ENCODE results near the gene IGF2BP3.
A peak's percentile ranks its signal among the peaks of the same experiment; 100 is the strongest.
"Not testable (repeated sequence)": the region's sequence is repeated elsewhere in the genome, so short reads cannot be mapped to it uniquely, and the experiment has no call there.

The IGF2BP3 gene

DNA sequence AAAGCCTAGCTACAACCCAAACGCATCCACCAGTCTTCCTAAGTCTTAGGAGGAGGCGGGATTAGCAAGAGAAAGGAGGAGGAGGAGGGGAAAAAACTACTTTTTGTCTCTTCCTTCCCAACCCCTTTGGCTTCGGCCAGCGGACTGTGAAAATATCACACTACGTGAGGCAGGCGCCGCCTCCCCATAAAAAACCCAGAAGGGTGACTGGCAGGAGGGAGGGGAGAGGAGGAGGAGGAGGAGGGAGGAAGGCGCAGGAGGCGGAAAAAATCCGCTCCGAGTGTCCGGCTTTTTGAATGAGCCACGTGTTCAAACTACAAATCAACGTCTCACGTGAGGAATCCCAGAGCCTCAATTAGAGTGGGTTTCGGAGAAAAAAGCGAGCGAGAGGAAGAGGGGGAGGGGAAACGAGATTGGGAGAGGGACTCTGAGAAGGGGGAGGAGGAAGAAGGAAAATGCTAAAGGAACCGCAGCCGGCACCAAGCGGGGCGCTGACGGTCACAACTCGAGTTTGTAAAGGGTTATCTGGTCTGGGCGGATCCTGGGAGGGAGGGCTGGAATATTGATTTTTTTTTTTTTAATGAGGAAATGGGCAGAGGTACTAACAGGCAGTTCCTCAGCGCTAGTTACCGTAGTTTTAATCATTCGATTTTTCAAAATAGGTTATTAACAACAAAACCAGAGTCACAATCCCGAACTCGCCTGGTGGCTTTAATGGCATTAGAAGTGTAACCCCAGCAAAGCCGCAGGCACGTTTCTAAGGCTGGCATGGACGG, at the start of gene IGF2BP3:
TSS of gene IGF2BP3 (minus strand) at position 162 of the 776 bp plus-strand sequence. CDS start 381 bp downstream, outside the sequence.
- DNase-seq (ENCODE audit: low read depth in 1 of 2, low spot score in 1 of 2), result no peak

DNA sequence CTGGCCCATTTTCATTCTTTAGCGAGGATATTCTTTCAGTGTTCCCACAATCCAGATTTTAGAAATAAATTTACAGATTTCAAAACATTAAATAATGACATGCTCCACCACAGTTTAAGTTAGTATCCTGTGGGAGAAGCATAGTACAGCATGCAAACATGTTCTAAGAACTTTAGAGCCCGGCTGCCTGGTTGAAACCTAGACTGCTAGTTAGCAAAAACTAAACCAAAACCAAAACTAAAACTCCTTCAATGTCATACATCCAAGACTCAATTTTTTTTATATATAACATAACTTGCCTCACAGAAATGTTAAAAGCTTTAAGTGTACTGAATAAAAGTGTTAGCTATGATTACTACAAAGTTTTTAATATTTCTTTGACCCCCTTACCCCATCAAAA, 44.5 kb upstream of the IGF2BP3 start:
- DNase-seq (ENCODE audit: low read depth in 1 of 2, low spot score in 1 of 2), result no peak

DNA sequence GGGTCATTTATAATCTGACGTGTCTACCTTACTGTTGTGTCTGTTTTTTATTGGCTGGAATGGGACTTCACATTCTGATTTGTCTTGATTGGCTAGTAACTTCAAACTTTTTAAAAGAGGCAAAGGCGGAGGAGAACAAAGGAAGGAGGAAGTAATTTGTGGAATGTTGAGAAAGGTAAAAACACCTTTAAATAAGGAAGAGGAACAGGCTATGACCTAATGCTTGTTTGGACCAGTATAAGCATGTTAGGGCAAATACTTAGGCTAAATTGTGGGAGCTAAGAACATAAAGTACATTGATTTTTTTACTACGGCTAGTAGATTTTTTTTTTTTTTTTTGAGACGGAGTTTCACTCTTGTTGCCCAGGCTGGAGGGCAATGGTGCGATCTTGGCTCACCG, 43.5 kb upstream of the IGF2BP3 start:
- DNase-seq (ENCODE audit: low read depth in 1 of 2, low spot score in 1 of 2), result not testable (repeated sequence)

DNA sequence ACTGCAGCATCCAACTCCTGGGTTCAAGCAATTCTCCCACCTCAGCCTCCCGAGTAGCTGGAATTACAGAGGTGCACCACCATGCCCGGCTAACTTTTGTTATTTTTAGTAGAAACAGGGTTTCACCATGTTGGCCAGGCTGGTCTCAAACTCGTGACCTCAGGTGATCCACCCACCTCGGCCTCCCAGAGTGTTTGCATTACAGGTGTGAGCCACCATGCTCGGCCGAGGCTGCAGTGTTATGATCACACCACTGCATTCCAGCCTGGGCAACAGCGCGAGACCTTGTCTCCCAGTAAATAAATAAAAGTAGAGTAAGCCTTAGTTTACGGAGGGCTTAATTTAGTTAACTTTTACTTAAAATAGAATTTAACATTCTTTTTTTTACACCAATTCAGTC, 23.7 kb upstream of the IGF2BP3 start:
- DNase-seq (ENCODE audit: low read depth in 1 of 2, low spot score in 1 of 2), result no peak

DNA sequence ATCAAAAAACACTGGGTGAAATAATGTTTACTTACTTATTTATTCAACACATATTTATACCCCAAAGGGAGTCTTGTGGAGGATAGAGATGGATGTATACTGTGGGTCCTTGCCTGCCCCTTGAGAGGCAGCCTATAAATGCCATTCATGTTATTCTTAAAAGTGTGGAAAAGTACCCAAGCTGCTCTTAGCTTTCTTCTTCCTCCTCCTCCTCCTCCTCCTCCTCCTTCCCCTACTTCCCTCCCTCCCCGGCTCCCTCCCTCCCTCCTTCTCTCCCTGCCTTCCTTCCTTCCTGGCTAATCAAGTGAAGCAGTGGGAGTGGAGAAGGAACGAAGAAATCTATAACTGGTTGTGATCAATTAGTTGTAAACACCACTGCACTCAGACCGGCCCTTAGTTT, 21.2 kb upstream of the IGF2BP3 start:
- DNase-seq (ENCODE audit: low read depth in 1 of 2, low spot score in 1 of 2), result no peak

DNA sequence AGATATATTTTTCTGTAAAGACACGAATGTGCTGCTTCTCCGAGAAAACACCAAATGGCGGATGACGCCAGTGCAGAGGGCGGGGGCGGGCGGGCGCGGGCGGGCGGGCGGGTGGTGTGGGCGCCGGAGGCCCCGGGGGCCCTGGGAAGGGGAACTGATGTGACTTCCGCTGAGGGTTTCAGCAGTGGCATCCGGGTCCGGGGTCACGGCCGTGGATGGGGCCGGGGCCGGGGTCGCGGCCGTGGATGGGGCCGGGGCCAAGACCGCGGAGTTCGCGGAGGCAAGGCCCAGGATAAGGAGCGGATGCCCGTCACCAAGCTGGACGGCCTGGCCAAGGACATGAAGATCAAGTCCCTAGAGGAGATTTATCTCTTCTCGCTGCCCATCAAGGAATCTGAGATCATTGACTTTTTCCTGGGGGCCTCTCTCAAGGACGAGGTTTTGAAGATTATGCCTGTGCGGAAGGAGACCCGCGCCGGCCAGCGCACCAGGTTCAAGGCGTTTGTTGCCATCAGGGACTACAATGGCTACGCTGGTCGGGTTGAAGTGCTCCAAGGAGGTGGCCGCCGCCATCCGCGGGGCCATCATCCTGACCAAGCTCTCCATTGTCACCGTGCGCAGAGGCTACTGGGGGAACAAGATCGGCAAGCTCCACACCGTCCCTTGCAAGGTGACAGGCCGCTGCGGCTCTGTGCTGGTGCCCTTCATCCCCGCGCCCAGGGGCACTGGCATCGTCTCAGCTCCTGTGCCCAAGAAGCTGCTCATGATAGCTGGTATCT, 20.3 kb upstream of the IGF2BP3 start:
- peak in 1 of 2 donors; percentile 23 for DNase-seq (ENCODE audit: low read depth in 1 of 2, low spot score in 1 of 2)

DNA sequence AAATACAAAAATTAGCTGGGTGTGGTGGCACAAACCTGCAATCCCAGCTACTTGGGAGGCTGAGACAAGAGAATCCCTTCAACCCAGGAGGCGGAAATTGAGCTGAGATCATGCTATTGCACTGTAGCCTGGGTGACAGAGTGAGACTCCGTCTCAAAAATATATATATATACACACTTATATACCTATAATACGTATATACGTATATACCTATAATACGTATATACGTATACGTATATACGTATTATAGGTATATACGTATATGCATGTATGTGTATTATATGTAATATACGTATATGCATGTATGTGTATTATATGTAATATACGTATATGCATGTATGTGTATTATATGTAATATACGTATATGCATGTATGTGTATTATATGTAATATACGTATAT, 18.4 kb upstream of the IGF2BP3 start:
- not testable (repeated sequence) for DNase-seq (ENCODE audit: low read depth in 1 of 2, low spot score in 1 of 2)

- DNase-seq (ENCODE audit: low read depth in 1 of 2, low spot score in 1 of 2), result no peak
These were observed 17.4 kb upstream of the IGF2BP3 start for GRCh38 chr7:23487670-23488069.

- DNase-seq (ENCODE audit: low read depth in 1 of 2, low spot score in 1 of 2), result no peak
These were observed 15.9 kb upstream of the IGF2BP3 start for GRCh38 chr7:23486002-23486773.

DNA sequence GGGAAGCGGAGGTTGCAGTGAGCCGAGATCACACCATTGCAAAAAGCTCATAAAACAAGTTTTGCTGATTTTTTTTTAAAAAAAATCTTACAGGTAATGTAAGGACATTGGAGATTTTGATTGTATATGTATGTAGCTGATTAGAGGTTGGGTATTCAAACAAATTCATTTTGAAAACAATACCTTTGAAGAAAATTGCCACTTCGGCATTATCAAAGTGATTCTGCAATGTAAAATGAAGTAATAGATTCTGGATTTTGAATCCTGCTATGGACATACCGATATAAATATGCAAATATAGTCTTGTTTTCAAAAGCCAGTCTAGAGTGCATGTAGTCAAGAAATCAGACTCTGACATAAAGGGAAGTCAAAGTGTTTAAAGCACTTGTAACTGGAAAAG, 12.4 kb upstream of the IGF2BP3 start:
- DNase-seq (ENCODE audit: low read depth in 1 of 2, low spot score in 1 of 2), result no peak

- DNase-seq (ENCODE audit: low read depth in 1 of 2, low spot score in 1 of 2), result no peak
These were observed 7.9 kb upstream of the IGF2BP3 start for GRCh38 chr7:23477962-23478866.

- DNase-seq (ENCODE audit: low read depth in 1 of 2, low spot score in 1 of 2), result no peak
These were observed 6.8 kb upstream of the IGF2BP3 start for GRCh38 chr7:23477157-23477499.

DNA sequence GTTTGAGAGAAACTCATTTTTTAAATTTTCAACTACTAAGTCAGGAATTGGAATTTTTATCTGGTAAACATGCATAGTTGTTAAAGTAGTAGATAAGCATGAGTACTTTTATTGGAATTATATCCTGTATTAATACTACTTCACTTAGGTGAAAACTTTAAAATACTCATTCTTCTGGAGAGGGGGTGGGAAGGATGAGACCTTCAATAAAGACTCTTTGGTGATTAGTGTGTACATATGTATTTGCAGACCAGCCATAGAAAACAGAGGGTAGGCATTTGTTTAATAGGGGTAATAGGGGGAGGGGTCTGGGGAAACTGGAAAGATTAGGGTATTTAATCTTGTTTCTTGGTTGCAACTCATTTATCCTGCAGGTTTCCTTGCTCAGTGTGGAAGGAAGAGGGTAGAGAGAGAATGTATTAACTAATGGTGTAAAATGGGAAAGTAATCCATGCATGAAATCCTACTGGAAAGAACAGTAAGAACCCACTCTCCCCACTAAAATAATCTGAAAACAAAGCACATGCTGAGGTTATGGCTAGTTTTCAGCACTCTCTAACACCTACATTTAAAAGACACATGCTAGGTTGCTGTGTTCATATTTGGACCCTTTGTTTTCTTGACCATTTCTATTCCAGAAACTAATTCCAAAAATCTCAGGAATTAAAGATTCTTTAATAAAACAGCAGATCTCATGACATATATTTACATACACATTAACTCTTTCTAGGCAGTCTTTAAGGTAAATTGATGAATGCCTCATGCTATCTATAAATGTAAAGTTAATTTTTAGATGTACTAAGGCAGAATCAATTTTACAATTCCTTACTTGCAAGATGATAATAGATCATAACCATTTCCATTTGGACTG, 6.2 kb upstream of the IGF2BP3 start:
- DNase-seq (ENCODE audit: low read depth in 1 of 2, low spot score in 1 of 2), result no peak

GRCh38 chr7:23475576-23475839, 5.2 kb upstream of the IGF2BP3 start:
- DNase-seq (ENCODE audit: low read depth in 1 of 2, low spot score in 1 of 2), result no peak

DNA sequence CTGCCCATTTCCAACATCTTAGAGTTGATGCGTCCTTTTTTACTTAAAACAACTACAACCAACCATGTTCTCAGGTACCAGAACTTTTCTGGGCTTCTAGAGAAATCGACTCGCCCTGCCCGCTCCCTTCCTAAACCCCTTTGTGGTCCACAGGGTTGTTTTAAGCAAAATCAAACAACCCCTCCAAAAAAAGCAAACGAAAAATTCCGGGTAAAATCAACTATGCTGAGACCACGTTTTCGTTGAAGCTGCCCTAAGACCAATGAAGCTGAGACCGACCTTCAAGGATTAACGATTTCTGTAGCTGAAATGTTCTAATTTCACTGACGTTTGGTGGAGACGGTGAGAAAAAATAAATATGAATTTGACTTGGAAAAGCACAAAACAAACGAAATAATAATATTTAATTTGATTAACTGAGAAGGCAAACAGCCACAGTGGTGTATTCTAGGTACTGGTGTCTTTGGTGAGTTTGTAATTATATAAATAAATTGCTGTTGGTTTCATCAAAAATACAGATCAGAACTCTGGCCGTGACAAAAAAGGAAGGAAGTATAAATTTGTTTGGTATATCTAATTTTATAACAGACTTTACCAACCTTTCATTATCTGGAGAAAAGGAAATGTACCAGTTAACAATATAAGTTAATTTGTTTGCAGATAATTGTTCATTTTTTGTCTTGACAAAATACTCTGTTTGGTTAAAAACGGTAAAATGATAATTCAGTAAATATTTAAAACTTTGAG, 4.7 kb upstream of the IGF2BP3 start:
- DNase-seq (ENCODE audit: low read depth in 1 of 2, low spot score in 1 of 2), result no peak

- no peak for DNase-seq (ENCODE audit: low read depth in 1 of 2, low spot score in 1 of 2)
These were observed 4.0 kb upstream of the IGF2BP3 start for GRCh38 chr7:23474094-23474828.

DNA sequence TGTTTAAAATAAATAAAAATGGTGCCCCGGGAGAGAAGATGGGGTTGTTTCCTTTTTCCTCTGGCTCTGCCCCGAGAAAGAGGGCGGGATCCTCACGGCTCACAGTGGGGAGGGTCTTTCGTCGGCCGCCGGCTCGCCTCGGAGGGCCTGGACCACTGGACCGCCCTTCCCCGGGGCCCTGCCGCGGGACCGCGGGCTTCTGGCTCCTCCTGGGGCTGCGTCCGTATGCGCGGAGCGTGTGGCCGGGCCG, 3.5 kb upstream of the IGF2BP3 start:
- no peak for DNase-seq (ENCODE audit: low read depth in 1 of 2, low spot score in 1 of 2)

- DNase-seq (ENCODE audit: low read depth in 1 of 2, low spot score in 1 of 2), result no peak
These were observed 2.9 kb upstream of the IGF2BP3 start for GRCh38 chr7:23472956-23473843.

All from stimulated activated CD4-positive, alpha-beta T cell treated with anti-CD3 and anti-CD28 coated beads, Interleukin-15, amount 100 ng/mL, for 1 hour (primary cell).